NCI-H345 treated with DMSO at 0.1 percent for 48 hours (cell line): ENCODE results near the gene CORO2A.

Experiments used
- DNase-seq: peaks from one replicate; lab custom pipeline; 2025; ENCODE audit not compliant: unreplicated experiment; lab: John Stamatoyannopoulos, UW

CORO2A gene

DNA sequence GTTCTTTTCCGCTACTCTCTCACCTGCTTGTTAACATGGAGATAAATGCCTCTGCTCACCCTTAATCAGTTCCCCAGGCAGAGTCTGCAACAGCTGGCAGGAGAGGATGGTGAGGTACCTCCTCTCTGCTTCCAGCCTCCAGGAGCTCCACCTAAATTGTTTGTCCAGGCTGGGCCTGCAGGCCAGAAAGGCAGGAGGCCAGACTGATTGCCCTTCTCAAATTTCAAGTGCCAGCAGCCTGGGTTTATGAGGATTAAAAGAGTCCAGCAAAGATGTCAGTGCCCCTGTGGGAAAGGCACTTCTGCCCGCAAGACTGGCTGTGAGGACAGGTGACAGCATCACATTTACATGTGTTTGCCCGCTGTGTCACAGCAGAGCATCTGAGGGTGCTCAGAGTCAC is 19.8 kb downstream of the CORO2A start:
- peak; percentile 98 for DNase-seq

GRCh38 chr9:98171176-98171925 is 21.1 kb downstream of the CORO2A start:
- DNase-seq: no peak

GRCh38 chr9:98168941-98169488 is 23.4 kb downstream of the CORO2A start:
- DNase-seq: no peak

DNA sequence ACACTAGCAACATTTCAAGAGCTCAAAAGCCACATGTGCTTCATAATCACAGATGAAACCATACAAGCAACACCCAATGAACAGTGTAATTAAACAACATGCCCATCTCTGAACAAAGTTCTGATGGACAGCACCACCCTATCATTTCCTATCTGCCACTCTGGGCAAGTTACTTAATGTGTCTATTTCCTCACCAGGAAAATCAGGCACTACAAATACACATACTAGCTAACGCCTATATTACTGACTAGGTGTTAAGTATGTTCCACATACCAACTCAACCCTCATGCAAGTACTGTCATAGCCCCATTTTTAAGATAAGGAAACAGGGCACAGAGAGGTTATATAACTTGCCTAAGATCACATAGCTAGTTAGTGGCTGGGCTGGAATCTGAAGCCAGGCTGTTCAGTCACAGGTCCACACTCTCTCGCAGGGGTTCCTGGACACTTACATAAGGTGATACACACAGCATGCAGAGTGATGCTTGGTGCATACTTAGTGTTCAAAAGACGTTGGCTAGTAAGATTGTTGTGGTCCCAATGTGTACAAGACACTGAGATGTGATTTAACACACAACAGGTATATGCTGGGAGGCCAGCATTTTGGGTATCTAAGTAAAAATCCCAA is 24.2 kb downstream of the CORO2A start:
- no peak for DNase-seq

- no peak for DNase-seq
Measured at GRCh38 chr9:98164912-98165311, 27.5 kb downstream of the CORO2A start.

- DNase-seq: no peak
Measured at GRCh38 chr9:98162613-98163012, 29.8 kb downstream of the CORO2A start.

DNA sequence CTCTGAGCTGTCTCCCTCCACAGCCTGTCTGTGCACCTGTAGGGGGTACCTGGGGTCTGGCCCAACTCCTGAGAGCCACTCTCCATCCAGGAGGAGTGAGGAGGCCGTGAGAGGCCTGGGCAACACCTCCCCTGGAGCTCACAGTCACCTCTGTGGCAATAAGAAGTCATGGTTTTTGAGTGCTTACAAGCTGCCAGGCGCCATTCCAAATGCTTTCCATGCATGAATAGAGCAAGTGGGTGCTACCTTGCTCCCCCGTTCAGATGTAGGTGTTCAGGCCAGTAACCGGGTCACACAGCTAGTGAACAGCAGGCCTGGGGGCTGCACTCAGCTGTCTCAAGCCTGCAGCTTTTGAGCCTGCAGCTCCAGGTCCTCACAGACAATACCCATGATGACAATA is 30.6 kb downstream of the CORO2A start:
- DNase-seq: no peak

DNA sequence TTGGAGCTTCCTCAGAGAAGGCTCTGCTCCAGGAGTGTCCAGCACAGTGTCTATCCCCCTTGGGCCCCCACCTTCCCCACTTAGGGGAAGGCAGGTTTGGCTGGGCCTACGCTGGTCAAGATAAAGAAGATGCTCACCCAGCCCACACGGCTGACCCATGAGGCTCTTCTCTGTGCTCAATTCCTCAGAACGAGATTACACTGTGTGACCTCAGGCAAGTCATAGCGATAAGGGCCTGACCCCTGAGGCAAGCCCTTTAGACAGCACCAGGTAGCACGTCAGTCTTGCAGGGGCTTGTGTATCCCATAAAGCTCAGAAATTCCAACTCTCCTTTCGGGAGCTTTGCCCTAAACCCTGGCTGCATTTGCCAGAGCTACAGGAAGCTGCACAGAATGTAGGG is 32.6 kb downstream of the CORO2A start:
- no peak for DNase-seq

DNA sequence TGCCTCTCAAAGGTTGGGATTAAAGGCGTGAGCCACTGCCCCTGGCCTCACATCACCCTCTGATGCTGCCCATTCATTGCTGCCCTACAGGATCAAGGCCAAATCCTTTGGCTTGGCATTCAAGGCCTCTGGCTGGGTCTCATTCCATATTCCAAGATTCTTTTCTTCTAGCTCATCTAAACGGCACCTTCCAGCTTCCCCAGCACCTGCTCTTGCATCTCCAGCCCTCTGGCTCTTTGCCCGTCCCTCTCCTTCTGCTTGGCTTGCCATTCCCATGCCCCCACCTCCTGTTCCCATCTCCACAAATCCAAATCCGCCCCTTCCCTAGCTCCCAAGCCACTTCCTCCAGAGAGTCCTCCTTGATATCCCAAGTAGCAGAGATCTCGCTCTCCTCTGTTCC is 33.1 kb downstream of the CORO2A start:
- DNase-seq: no peak

DNA sequence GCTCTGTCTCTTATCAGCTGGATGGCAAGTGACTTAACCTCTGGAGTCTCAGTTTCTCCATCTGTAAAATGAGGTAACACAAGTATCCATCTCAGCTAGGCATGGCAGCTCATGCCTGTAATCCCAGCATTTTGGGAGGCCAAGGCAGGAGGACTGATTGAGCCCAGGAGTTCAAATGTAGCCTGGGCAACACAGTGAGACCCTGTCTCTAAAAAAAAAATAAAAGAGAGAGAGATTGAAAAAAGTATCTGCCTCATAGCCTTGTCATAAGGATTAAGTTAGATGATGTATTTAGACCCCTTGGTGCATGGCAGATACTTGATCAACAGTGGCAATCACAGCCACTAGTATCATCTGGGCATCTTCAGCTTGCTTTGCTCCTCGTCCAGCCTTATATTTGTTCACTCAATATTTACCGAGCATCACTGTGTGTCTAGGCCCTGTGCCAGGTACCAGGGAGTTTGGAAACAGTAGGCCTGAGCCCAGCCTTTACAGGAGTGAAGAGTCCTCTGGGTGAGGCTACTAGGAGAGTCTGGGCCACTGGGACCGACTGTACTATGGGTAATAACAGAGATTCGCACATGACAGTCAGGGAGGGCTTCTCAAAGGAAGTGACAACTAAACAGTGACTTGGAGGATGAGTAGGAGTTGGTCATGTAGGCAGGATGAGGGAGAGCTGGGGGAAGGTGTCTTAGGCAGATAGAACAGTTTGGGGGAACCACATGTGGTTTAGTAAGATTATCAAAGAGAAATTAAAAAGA is 34.2 kb downstream of the CORO2A start:
- peak; percentile 86 for DNase-seq

DNA sequence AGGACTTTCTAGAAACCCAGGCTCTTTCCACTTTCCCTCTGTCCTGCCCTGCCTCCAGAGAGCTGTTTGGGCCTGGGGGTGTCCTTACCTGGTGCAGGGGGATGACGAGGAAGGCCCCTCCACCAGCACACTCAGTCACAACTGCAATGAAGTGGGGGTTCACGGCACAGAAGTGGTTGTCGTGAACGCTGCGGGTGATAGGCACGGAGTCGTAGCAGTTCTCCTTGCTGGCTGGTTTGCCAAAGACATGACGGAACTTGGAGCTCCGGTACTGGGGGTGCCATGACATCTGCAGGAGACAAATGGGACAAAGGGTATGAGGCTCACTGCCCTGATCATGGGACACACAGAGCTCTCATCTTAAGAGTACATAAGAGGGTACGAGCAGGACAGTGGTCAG is 35.1 kb downstream of the CORO2A start:
- DNase-seq: no peak

DNA sequence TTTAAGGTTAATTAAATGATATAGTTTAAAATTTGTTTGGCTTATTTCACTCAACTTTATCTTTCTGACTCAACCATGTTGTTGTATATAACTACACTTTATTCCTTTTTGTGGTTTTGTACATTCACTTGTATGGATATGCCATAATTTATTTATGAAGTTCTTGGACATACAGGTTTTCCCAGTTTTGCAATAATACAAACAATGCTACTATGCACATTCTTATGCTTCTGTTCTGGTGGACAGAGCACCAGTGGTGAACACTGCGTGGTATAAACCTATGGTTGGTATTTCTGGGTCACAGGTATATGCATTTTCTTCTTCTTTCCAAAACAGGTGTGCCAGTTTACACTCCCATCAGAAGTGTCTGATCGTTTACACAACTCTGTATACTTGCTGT is 37.8 kb downstream of the CORO2A start:
- no peak for DNase-seq

GRCh38 chr9:98152526-98152925 is 39.9 kb downstream of the CORO2A start:
- no peak for DNase-seq

DNA sequence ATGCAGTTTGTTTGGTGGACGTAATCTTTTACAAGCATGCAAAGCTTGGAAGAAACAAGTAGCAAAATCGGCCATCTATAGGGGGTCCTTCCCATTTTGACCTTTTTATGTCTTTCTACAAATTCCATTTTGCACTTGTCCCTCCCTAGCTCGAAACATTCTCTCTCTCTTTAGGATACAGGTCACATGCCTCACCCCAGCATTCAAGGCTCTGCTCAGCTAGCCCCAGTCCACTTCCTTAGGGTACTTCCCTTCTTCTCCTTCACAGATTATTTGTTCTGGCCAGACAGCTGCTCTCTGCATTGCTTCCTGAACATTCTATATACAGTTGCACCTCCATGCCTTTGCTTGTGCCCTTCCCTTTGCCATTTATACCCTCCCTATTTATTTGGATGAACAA is 41.7 kb downstream of the CORO2A start:
- DNase-seq: no peak

DNA sequence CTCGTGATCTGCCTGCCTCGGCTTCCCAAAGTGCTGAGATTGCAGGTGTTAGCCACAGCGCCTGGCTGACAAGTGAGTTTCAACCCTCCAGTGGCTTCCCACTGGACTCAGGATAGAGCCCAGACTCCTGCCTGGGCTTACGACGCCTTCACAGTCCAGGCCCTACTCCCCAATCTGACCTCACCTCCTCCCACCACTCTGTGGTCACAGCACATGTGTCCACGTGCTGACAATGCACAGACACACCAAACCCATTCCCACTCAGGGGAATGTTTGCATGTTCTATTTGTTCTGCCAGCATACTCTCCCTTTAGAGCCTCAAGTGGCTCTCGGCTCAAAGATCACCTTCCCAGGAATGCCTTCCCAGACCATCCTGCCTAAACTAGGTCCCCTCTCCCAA is 42.3 kb downstream of the CORO2A start:
- DNase-seq: no peak

- DNase-seq: no peak
Measured at GRCh38 chr9:98149422-98149821, 43.0 kb downstream of the CORO2A start.

DNA sequence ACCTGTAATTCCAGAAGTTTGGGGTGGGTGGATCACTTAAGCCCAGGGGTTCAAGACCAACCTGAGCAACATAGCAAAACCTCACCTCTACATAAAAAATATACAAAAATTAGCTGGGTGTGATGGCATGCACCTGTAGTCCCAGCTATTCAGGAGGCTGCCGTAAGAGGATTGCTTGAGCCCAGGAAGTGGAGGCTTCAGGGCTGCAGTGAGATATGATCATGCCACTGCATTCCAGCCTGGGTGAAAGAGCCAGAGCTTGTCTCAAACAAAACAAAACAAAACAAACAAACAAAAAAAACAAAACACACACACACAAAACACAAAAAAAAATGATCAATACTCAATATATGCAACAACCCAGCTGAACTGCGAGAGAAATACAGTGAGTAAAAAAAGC is 44.0 kb downstream of the CORO2A start:
- DNase-seq: no peak

- no peak for DNase-seq
Measured at GRCh38 chr9:98147582-98147981, 44.9 kb downstream of the CORO2A start.

GRCh38 chr9:98146101-98146991 is 46.1 kb downstream of the CORO2A start:
- peak; percentile 12 for DNase-seq

GRCh38 chr9:98144631-98145030 is 47.8 kb downstream of the CORO2A start:
- no peak for DNase-seq

- DNase-seq: no peak
Measured at GRCh38 chr9:98144076-98144475, 48.4 kb downstream of the CORO2A start.
